HCT116 (cell line): ENCODE measurements around the gene SERPINB12. TPM values are rescaled to one million over a fixed set of nuclear protein-coding genes. Genes with fewer than 3 reads are reported as not detected.

Source experiments
- ATAC-seq: fragments of 200-7000 bp; cut with Tn5 transposase; 2 replicates; pipeline ENCODE4 v1.9.1; 2020; ENCODE audit warnings: mild to moderate bottlenecking, moderate library complexity
- BruUV-seq: library from RNA; stranded (reverse); fragments of 400-500 nt; replicated peaks from 2 replicates; lab custom pipeline; 2021; lab: Mats Ljungman, UMichigan
- CTCF ChIA-PET: fragments of 300-600 bp; sonication (Branson Sonifier 250); formaldehyde crosslinking; loops from one replicate; lab custom pipeline; 2021; ENCODE audit warnings: antibody characterized with exemption; lab: Charles Lee
- POLR2A ChIA-PET: fragments of 300-600, 350-600 bp; sonication (Branson Sonifier 250); formaldehyde crosslinking; loops from one replicate; lab custom pipeline; 2021; ENCODE audit warnings: antibody characterized with exemption; lab: Charles Lee
- RAD21 ChIA-PET, 2 experiments: fragments of 300-600 bp; sonication (Branson Sonifier 250); formaldehyde crosslinking; loops; one replicate each; lab custom pipeline; 2023; ENCODE audit warnings: low total read pairs in 2 of 2; ENCODE audit not compliant: uncharacterized antibody in 2 of 2, unreplicated experiment in 2 of 2, low non-redundant PET in 1 of 2; lab: Charles Lee
- DNase-seq: peaks from one replicate; pipeline ENCODE4 v3.0.0-alpha.2; 2010; ENCODE audit warnings: low read depth, low spot score
- H2AFZ ChIP-seq: fragments of 200-600 bp; shearing (Covaris generic), sonication (generic); 2 replicates; pipeline ENCODE4 v1.6.1; 2017; ENCODE audit warnings: low read depth, mixed run types, mixed read lengths, antibody characterized with exemption, low read length; ENCODE audit not compliant: poor library complexity, severe bottlenecking
- H3K27ac ChIP-seq: 2 replicates; pipeline ENCODE4 v1.5.1; 2012; ENCODE audit warnings: low read depth, low read length
- H3K27me3 ChIP-seq: fragments of 200-600 bp; sonication (generic); 2 replicates; pipeline ENCODE4 v1.6.1; 2016; ENCODE audit warnings: mixed run types, low read length, mixed read lengths; ENCODE audit not compliant: insufficient read depth
- H3K36me3 ChIP-seq, 2 experiments: fragments of 200-500 bp in 1 of 2; fragments of 200-600 bp in 1 of 2; sonication (Bioruptor generic) in 1 of 2; sonication (generic) in 1 of 2; 2 replicates each; pipeline versions ENCODE4 v1.5.1 to v1.6.1; 2014 to 2016; ENCODE audit warnings: low read length in 2 of 2, inconsistent platforms in 1 of 2, mixed read lengths in 1 of 2, mixed run types in 1 of 2; ENCODE audit not compliant: insufficient read depth in 2 of 2, control insufficient read depth in 1 of 2
- H3K4me1 ChIP-seq, 2 experiments: fragments of 200-600 bp in 1 of 2; sonication (generic) in 1 of 2; 2 replicates each; pipeline versions ENCODE4 v1.5.1 to v1.6.1; 2012 to 2017; ENCODE audit warnings: low read length in 2 of 2, inconsistent platforms in 1 of 2, mild to moderate bottlenecking in 1 of 2, mixed read lengths in 1 of 2, mixed run types in 1 of 2, moderate library complexity in 1 of 2; ENCODE audit not compliant: insufficient read depth in 2 of 2, control insufficient read depth in 1 of 2
- H3K4me2 ChIP-seq: fragments of 200-600 bp; sonication (generic); 2 replicates; pipeline ENCODE4 v1.6.1; 2017; ENCODE audit warnings: mixed run types, low read length, mixed read lengths
- H3K4me3 ChIP-seq, 2 experiments: fragments of 200-600 bp in 1 of 2; sonication (generic) in 1 of 2; replicated peaks in 1 of 2; 2 replicates each; pipeline ENCODE4 v1.5.1; 2011 to 2016; ENCODE audit warnings: low read length in 2 of 2, control low read depth in 1 of 2, low read depth in 1 of 2, mild to moderate bottlenecking in 1 of 2, mixed read lengths in 1 of 2, mixed run types in 1 of 2
- H3K79me2 ChIP-seq: fragments of 200-600 bp; sonication (generic); 2 replicates; pipeline ENCODE4 v1.6.1; 2017; ENCODE audit warnings: mild to moderate bottlenecking, mixed run types, low read length, moderate library complexity, mixed read lengths; ENCODE audit not compliant: insufficient read depth
- H3K9ac ChIP-seq: fragments of 200-600 bp; sonication (generic); 2 replicates; pipeline ENCODE4 v1.6.1; 2016; ENCODE audit warnings: low read length, mixed read lengths
- H3K9me2 ChIP-seq: fragments of 200-600 bp; sonication (generic), shearing (Covaris generic); 2 replicates; pipeline ENCODE4 v1.6.1; 2017; ENCODE audit warnings: mixed run types, mild to moderate bottlenecking, moderate library complexity; ENCODE audit not compliant: insufficient read depth
- H3K9me3 ChIP-seq, 2 experiments: fragments of 200-500 bp in 1 of 2; fragments of 200-600 bp in 1 of 2; sonication (Bioruptor generic) in 1 of 2; sonication (generic) in 1 of 2; 2 replicates each; pipeline ENCODE4 v1.6.1; 2014 to 2017; ENCODE audit warnings: low read length in 2 of 2, mixed read lengths in 2 of 2, inconsistent platforms in 1 of 2, low read depth in 1 of 2, mild to moderate bottlenecking in 1 of 2, mixed run types in 1 of 2, moderate library complexity in 1 of 2; ENCODE audit not compliant: control insufficient read depth in 1 of 2, insufficient read depth in 1 of 2
- H4K20me1 ChIP-seq: fragments of 200-600 bp; sonication (generic), shearing (Covaris generic); 2 replicates; pipeline ENCODE4 v1.6.1; 2017; ENCODE audit warnings: mixed run types, mild to moderate bottlenecking, moderate library complexity; ENCODE audit not compliant: insufficient read depth
- ATF3 ChIP-seq: IDR thresholded peaks from 2 replicates; pipeline ENCODE4 v1.6.1; 2012
- CBX3 ChIP-seq: IDR thresholded peaks from 2 replicates; pipeline ENCODE4 v1.6.1; 2012; ENCODE audit warnings: low read depth
- CEBPB ChIP-seq: IDR thresholded peaks from 2 replicates; pipeline ENCODE4 v1.6.1; 2012; ENCODE audit warnings: low read depth
- EGR1 ChIP-seq: IDR thresholded peaks from 2 replicates; pipeline ENCODE4 v1.6.1; 2012; ENCODE audit warnings: low read depth
- ELF1 ChIP-seq: IDR thresholded peaks from 2 replicates; pipeline ENCODE4 v1.6.1; 2012; ENCODE audit warnings: low read depth, borderline replicate concordance
- EZH2 ChIP-seq: fragments of 200-600 bp; sonication (generic); IDR thresholded peaks from 2 replicates; pipeline ENCODE4 v1.6.1; 2017; ENCODE audit warnings: antibody characterized with exemption, mixed run types
- EZH2phosphoT487 ChIP-seq: fragments of 200-600 bp; IDR thresholded peaks from 2 replicates; pipeline ENCODE4 v1.6.1; 2018; ENCODE audit warnings: antibody characterized with exemption, borderline replicate concordance
- FOSL1 ChIP-seq: IDR thresholded peaks from 2 replicates; pipeline ENCODE4 v1.6.1; 2012; ENCODE audit warnings: low read depth
- JUND ChIP-seq: IDR thresholded peaks from 2 replicates; pipeline ENCODE4 v1.6.1; 2012
- MAX ChIP-seq: IDR thresholded peaks from 2 replicates; pipeline ENCODE4 v1.6.1; 2012
- POLR2A ChIP-seq: IDR thresholded peaks from 2 replicates; pipeline ENCODE4 v1.7.0; 2011; ENCODE audit warnings: borderline replicate concordance; ENCODE audit not compliant: insufficient read depth, insufficient read length; ENCODE audit errors: extremely low read depth
- POLR2AphosphoS5 ChIP-seq: IDR thresholded peaks from 2 replicates; pipeline ENCODE4 v1.6.1; 2011; ENCODE audit warnings: mild to moderate bottlenecking, low read depth, low read length, moderate library complexity
- REST ChIP-seq: IDR thresholded peaks from 2 replicates; pipeline ENCODE4 v1.6.1; 2012; ENCODE audit warnings: low read depth
- SIN3A ChIP-seq: IDR thresholded peaks from 2 replicates; pipeline ENCODE4 v1.6.1; 2012; ENCODE audit warnings: low read depth
- SP1 ChIP-seq: IDR thresholded peaks from 2 replicates; pipeline ENCODE4 v1.6.1; 2012; ENCODE audit warnings: low read depth
- SRF ChIP-seq: IDR thresholded peaks from 2 replicates; pipeline ENCODE4 v1.6.1; 2012; ENCODE audit warnings: low read depth
- YY1 ChIP-seq: IDR thresholded peaks from 2 replicates; pipeline ENCODE4 v1.6.1; 2011; ENCODE audit warnings: low read length, low read depth, moderate library complexity, mild to moderate bottlenecking; ENCODE audit not compliant: insufficient replicate concordance; ENCODE audit errors: extremely low read depth
- ZFX ChIP-seq: fragments of 450-650 bp; IDR thresholded peaks from 2 replicates; pipeline ENCODE4 v1.6.1; 2017
- intact Hi-C: fragments of 100-400 bp; cut with micrococcal nuclease; formaldehyde crosslinking; loops from 2 replicates; pipeline ENCODE4 v1.10.0; 2022
- total RNA-seq: library from RNA; stranded (reverse); gene quantifications from one replicate; pipeline ENCODE4 v1.2.1, GENCODE V29; 2021; ENCODE audit not compliant: unreplicated experiment

SERPINB12 gene
- total RNA-seq, 1 experiment from 2014 or later, result not detected

GRCh38 chr18:63567825-63568224 is 25.7 kb downstream of the SERPINB12 start:
- Histone ChIP-seq H2AFZ (no peak overlapping the region), H3K9me2 (no peaks in the 10 kb centered on the region; the same call in 1 of the 2 replicates), H3K9ac (no peak overlapping the region), H3K36me3 (no peaks in the 10 kb centered on the region), H3K4me1 (no peaks in the 10 kb centered on the region), H4K20me1 (no peaks in the 10 kb centered on the region), H3K27me3 (no peaks in the 10 kb centered on the region), H3K27ac (no peak overlapping the region), H3K79me2 (no peaks in the 10 kb centered on the region), H3K4me2 (no peak overlapping the region), H3K9me3 (no peaks in the 10 kb centered on the region), H3K4me3 (no peak overlapping the region)
- RAD21 ChIA-PET, result no interaction called here
- TF ChIP-seq POLR2A, result no peak
- no peak for TF ChIP-seq ELF1
- TF ChIP-seq MAX, result no peak
- no peak for TF ChIP-seq SRF
- no peak for TF ChIP-seq CBX3
- no peak for TF ChIP-seq POLR2AphosphoS5
- no peak for TF ChIP-seq SIN3A
- TF ChIP-seq EZH2, result no peak
- no peak for TF ChIP-seq SP1
- TF ChIP-seq YY1, result no peak
- no peak for TF ChIP-seq EGR1
- POLR2A ChIA-PET, result no interaction called here
- intact Hi-C loops, result no loop called here
- ATAC-seq (no peak), DNase-seq (no peak)
- no TSS peak for BruUV-seq
- CTCF ChIA-PET, result interaction anchor here (1.2 kb wide), 1 partner anchor 57 kb away, joined by 3 read pairs; no protein-coding TSS in a partner anchor

- ChIA-PET RAD21 (no interaction called here), CTCF (interaction anchor here (1.1 to 1.3 kb wide), 2 partner anchors 53 to 171 kb away, joined by 3 to 4 read pairs; no protein-coding TSS in a partner anchor), POLR2A (no interaction called here)
- ATAC-seq, result no peak
- Histone ChIP-seq H3K9ac (no peak overlapping the region), H4K20me1 (no peaks in the 10 kb centered on the region), H3K79me2 (no peaks in the 10 kb centered on the region), H3K9me2 (no peaks in the 10 kb centered on the region; the same call in 1 of the 2 replicates), H3K36me3 (no peaks in the 10 kb centered on the region), H3K9me3 (no peaks in the 10 kb centered on the region), H3K4me2 (no peak overlapping the region), H3K4me3 (no peak overlapping the region), H3K27me3 (no peaks in the 10 kb centered on the region), H3K27ac (no peak overlapping the region), H2AFZ (no peak overlapping the region), H3K4me1 (no peaks in the 10 kb centered on the region)
- intact Hi-C loops, result loop anchor here (10.0 kb wide), 2 partner anchors 436 to 546 kb away; no protein-coding TSS in a partner anchor
- no peak for DNase-seq
- BruUV-seq, result no TSS peak
- TF ChIP-seq JUND (no peak), FOSL1 (no peak), POLR2AphosphoS5 (no peak), ZFX (no peak), EZH2phosphoT487 (no peak), CBX3 (no peak), CEBPB (no peak), SRF (no peak), ATF3 (no peak), YY1 (no peak), ELF1 (no peak), REST (no peak), SIN3A (no peak), EGR1 (no peak), EZH2 (no peak)
Observed at GRCh38 chr18:63570721-63571120, 28.6 kb downstream of the SERPINB12 start.
